ENCODE results near the gene ERFL.

- TF ChIP-seq CTCF (IDR thresholded peaks at IDR 0.05) (no peak), POLR2A (IDR thresholded peaks at IDR 0.05) (no peak)
Observed at GRCh38 chr19:41974652-41975051, 46.4 kb upstream of the ERFL start.
